Dedifferentiated amniotic fluid mesenchymal stem cell (primary cell): Measurements from ENCODE around the gene PEX13.
"Not testable (repeated sequence)": the region's sequence is repeated elsewhere in the genome, so short reads cannot be mapped to it uniquely, and the experiment has no call there.

Experiments used
- DNase-seq: peaks from one replicate; pipeline ENCODE4 v3.0.0-alpha.2; 2016; ENCODE audit errors: extremely low spot score

PEX13 gene, protein sequence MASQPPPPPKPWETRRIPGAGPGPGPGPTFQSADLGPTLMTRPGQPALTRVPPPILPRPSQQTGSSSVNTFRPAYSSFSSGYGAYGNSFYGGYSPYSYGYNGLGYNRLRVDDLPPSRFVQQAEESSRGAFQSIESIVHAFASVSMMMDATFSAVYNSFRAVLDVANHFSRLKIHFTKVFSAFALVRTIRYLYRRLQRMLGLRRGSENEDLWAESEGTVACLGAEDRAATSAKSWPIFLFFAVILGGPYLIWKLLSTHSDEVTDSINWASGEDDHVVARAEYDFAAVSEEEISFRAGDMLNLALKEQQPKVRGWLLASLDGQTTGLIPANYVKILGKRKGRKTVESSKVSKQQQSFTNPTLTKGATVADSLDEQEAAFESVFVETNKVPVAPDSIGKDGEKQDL

DNA sequence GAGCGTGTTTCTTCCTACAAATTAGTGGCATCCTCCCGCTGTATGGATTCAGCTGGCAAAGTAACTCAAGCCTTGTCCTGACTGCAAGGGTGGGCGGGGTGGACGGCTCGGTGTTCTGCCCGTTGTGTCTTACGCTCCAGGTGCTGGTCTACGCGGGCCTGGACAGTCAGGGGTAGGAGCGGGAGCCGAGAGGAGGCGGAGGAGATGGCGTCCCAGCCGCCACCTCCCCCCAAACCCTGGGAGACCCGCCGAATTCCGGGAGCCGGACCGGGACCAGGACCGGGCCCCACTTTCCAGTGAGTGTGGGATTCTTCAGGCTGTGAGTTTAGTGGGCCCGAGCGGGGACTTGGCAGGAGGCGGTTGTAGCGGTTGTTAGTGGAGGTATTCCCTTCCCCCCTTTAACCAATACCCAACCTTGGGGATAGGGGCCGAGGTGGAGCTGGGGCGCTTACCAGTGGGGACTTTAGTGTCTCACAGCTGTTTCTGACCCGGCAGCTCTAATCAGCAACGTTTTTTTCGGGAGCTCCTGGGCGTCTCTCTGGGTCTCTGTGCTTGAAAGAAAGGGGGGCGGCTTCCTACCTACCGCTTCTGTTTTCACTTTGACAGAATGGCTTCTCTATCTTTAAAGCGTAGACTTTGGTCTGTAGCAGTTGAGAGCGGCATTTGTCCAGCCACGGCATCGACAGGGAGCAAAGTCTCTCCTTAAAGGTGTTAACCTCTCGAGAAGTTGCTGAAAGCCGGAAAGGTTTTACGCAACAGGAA lies at the start of gene PEX13, which contains the start of gene PUS10:
PEX13 (plus strand) TSS at position 165 of the 762 bp plus-strand sequence; CDS start at position 205, 40 bp downstream.
PUS10 (minus strand) TSS at position 700 of the 762 bp plus-strand sequence. CDS start 6,365 bp downstream, outside the sequence.
- peak; percentile 70 for DNase-seq

DNA sequence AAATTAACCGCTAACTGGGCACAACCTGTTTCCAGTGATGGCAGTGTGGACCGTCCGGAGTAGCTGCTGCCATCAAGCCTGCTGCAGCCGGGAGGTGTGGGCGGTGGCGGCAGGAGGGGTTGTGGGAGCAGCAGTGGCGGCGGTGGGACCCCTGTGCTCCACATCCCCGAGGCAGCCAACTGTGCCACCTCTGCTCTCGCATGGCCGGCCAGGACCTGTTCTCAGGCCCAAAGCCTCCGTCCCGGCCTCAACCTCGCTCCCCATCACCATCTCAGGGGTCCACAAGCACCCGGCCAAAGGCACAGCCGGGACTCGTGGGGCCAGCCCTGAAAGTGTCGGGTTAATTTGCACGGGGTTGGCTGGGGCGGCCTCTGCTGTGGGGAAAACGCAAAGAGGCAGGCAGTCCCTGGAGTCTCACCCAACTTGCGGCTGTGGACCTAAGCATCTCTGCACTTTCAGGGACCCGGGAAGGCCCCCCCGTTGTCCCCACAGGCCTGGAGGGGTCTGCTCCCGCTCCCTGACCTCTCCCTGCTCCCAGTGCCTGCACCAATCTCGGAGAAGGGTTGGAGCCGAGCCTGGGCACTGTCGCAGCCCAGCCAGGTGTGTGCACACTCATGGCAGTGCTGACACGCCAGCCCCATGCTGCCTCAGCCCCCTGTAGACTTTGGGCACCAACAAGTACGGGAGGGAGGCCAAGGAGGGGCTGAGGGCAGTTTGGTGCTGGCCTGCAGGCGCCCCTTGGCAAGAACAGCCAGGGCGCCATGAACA lies 44.4 kb upstream of the PEX13 start:
- DNase-seq, result no peak

DNA sequence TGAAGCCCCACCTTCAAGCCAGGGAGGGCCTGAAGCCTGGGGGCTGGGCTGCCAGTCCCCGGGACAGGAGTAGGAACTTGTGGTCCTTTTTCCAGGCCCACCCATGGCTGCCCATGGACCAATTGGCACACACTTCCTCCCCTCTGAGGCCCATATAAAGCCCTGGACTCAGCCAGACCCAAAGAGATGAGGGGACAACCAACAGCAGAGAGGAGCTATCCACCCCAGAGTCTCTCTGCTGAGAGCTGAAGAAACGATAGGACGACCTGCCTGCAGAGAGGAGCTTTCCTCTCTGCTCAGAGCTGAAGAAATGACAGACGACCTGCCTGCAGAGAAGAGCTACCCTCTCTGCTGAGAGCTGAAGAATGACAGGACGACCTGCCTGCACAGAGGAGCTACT lies 43.8 kb upstream of the PEX13 start:
- DNase-seq, result no peak

DNA sequence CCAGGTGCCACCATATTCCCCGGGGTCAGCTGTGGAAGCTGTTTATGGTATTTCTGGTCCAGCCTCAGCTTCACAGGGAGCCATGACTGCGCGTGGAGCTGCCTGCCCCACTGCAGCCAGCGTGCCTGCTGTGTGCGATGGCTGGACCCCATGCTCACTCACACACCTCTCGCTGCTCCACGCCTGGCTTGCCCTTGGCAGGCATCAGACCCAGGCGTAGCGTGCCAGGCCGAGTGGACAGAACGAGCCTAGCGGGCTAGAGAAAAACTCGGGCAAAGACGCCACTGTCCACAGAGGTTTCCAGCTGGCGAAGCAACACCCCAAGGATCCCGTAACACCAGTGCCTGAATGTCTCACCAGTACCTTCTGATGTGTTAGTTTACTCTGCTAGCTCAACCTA lies 42.9 kb upstream of the PEX13 start:
- no peak for DNase-seq

DNA sequence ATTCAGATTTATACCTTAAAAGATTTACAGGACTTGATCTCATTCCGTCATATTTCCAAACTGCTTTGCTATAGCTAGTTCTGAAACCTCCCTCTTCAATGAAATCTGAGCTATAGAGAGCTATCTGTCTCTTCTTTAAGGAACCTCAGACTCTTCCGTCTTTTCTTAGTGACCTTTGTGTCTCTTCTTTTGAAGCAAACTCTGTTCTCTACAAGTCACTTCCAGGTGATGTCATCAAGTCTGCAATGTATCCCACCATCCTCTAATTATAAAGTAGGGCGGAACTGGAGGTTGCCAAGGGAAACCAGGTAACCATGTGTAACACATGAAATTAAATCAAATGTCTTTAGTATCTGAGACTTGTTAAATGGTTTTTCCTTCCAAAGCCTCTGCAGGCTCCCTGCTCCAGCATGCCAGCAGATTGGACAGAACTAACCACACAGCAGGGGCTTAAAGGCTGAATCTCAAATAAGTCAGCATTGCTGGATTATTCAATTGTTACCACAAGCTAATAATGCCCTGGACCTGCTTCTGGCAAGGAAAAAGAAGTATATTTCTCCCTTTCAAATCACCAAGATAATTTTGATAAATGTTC lies 41.2 kb upstream of the PEX13 start:
- no peak for DNase-seq

DNA sequence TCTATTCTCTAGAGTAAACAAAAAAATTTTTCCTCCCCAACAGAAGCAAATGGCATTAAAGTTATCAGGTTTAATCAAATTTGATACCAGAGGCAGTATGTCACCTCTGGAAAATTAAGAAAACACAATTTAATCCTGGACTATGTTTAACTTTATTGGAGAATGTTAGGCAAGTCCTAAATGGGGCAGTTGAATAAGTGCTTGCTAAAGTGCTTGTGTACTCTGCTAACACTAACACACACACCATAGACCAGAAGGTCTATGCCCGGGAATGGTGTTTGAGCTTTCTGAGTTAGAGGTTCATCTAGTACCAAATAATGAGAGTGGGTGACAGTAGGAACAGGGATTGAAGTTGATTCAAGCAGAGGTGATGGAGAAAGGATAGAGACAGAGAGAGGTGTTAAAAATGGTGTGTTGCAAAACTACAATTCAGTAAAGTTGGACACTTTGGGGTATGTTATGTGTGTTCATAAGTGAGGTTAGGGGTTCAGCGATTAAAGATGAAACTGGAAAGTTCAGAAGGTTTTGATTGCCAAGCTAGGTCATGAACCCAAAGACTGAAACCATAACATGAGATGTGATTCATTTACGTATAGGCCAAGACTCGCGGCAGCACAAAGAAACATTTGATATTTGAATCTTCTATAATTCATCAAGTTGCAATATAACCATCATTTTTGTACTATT lies 40.5 kb upstream of the PEX13 start:
- DNase-seq, result no peak

DNA sequence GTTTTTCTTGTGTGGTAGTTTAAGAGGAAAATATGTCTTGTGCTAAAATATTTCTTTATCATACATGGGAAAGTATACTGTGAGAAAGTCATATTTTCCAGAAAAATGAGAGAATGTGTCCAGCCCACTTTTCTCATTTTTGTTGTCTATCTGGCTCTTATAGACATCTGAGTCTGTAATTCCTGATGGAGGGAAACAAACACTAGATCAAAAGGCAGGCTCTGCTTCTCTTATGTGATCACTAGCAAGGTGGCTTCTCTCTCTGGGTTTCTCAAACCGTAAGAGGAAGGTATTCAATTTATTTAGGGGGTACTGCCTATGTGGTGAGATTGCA lies 40.0 kb upstream of the PEX13 start:
- no peak for DNase-seq

DNA sequence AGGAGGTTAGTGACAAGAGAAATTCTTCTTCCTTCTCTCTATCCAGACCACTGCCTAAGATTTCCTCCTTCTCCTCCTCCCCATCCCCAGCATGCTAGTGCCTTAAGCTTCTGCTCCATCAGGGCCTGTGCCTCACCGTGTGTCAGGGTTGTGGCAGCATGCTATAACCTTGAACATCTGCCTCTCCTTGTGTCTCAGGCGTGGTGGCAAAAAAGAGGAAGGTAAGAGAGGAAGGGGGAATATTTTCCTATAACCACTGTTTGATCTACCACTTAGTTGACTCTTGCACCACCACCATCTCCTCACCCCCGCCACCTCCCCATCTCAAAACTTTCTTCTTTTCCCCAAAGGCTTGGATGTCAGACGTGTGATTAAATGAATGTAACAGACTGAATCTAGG lies 38.3 kb upstream of the PEX13 start:
- no peak for DNase-seq

DNA sequence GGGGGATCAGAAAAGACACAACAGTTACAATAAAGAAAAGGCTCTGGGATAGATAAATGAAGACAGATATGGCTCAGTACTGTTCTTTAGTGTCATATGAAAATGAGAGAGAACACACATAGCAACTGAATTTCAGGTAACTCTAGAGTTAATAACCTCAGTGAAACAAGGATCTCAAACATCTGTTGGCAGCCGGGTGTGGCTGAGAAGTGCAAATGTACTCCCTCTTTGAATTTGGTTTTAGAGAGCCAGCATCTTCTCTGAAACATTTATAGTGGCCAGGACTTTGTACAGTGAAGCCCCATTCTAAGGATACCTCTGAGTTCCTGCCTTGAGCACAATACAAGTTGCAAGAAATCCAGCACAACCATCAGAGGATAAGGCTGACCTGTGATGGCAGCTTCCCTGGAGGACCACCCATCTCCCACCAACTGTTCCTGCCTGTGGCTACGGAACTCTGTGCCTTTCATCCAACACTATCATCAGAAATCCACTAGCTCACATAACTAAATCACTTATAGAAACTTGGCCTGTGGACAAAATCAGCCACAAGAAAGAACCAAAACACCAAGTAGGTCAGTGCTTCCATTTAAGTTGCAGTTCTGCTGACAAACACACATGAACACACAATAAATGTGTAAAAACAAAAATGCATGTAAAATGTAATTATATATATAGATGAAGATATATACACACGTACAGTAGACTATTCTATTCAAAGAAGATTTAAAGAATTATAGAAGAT lies 37.3 kb upstream of the PEX13 start:
- DNase-seq, result no peak

DNA sequence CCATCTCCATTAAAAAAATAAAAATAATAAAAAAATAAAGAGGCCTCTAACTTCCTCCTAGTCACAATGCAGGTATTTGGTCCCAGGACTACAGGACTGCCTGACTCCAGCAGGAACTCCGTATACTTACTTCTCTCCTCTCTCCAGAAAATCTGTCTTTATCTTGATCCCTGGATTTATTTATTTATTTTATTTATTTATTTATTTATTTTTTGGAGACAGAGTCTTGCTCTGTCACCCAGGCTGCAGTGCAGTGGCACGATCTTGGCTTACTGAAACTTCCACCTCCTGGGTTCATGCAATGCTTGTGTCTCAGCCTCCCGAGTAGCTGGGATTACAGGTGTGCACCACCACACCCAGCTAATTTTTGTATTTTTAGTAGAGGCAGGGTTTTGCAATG lies 35.5 kb upstream of the PEX13 start:
- DNase-seq, result not testable (repeated sequence)

DNA sequence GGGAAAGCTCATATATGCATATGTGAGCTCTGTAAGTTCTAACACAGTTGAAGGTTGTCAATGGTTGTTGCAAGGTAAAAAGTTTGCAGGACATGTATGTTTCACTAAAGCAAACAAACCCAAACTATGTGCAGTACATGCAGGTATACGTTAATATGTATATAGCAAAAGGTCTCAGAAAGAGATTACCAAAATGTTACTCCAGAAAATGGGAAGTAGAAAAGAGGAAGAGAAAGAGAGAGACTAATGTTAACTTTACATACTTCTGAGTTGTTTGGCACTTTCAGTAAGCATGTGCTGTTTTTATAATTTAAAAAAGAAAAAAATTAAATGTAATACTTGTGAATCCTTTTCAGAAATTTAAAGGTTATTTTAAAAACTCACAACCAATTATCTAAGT lies 32.8 kb upstream of the PEX13 start:
- no peak for DNase-seq

DNA sequence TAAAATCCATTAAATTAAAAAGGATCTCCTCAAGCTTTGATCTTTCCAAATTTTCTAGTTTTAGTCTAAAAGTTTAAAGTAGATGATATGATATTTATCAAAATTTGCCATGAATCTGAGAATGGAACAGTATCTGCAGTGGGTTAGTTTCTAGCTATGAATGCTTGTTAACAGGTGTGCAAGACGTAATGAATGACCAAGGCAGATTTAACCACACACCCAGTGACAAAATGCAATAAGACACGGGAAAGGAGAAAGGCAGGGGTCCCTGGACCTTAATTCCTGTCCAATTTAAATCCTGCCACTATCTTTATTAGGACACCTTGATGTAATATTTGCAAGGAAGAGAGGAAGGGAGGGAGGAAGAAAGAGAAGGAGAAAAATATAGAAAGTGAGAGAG lies 30.5 kb upstream of the PEX13 start:
- no peak for DNase-seq

DNA sequence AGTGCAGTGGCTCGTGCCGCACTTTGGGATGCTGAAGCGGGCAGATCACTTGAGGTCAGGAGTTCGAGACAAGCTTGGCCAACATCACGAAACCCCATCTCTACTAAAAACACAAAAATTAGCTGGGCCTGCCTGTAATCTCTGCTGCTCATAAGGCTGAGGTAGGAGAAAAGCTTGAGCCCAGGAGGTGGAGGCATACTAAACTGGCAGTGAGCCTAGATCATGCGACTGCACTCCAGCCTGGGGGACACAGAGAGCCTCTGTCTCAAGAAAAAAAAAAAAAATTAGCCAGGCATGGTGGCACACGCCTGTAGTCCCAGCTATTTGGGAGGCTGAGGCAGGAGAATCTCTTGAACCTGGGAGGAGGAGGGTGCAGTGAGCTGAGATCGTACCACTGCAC lies 29.9 kb upstream of the PEX13 start:
- not testable (repeated sequence) for DNase-seq

DNA sequence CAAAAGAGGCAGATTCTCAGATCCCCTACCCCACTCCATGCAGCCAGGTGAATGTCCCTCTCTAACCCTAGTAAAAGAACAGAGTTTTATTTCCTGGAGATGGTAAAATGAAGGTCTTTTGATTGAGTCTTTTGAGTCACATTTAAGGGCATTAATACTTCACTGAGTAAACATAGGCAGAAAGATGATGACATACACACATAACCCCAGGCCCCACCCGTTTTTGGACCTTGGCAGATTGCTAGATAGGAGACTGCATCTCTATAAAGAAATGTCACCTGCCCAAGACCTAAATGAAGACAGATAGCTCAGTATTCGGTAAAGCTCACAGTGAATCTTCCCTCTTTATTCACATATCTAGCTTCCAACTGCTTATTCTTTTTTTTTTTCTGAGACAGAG lies 28.3 kb upstream of the PEX13 start:
- peak; percentile 18 for DNase-seq

DNA sequence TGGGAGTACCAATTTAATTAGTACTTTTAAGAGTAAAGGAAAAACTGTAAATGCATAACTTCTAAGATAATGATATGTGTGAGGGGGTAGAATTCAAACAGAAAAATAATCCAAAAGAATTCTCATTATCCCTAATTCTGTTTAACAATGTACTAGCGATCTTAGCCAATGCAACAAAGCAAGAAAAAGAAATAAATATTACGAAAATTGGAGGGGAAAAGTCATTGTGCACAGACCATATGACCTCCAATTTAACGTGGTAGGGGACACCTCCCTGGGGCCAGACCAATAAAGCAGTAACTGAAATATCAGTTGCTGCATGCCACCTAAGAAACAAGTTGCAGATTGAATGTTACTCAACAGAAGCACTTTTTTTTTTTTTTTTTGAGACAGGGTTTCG lies 25.9 kb upstream of the PEX13 start:
- DNase-seq, result no peak

DNA sequence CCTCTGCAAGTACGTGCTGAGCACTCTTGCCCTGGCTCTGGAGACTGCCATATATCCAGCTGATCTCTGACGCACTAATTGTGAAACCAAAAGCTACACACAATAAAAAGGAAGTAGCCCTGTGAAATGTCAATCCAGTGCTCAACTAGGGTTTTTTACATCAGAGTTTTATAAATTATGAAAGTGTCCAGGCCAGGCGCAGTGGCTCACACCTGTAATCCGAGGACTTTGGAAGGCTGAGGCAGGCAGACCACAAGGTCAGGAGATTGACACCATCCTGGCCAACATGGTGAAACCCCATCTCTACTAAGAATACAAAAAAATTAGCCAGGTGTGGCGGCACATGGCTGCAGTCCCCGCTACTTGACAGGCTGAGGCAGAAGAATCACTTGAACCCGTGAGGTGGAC lies 24.5 kb upstream of the PEX13 start:
- DNase-seq, result no peak

DNA sequence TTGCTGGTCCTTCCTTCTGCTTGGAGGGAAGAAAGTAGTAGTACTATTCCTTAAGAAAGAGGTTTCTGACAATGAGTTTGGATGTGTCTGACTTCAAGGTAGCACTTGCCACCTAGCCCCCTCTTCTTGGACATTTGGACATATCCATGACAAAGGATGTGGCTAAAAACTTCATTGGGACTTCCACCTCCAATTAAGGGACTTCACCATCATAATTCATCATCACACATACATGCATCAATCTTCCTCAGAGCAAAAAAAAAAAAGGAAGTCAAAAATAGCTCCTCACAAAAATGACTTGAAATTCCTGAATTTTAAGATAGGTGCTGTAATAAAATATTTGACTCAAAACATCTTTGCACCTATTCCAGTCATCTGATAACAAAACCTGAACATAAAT lies 23.4 kb upstream of the PEX13 start:
- no peak for DNase-seq

DNA sequence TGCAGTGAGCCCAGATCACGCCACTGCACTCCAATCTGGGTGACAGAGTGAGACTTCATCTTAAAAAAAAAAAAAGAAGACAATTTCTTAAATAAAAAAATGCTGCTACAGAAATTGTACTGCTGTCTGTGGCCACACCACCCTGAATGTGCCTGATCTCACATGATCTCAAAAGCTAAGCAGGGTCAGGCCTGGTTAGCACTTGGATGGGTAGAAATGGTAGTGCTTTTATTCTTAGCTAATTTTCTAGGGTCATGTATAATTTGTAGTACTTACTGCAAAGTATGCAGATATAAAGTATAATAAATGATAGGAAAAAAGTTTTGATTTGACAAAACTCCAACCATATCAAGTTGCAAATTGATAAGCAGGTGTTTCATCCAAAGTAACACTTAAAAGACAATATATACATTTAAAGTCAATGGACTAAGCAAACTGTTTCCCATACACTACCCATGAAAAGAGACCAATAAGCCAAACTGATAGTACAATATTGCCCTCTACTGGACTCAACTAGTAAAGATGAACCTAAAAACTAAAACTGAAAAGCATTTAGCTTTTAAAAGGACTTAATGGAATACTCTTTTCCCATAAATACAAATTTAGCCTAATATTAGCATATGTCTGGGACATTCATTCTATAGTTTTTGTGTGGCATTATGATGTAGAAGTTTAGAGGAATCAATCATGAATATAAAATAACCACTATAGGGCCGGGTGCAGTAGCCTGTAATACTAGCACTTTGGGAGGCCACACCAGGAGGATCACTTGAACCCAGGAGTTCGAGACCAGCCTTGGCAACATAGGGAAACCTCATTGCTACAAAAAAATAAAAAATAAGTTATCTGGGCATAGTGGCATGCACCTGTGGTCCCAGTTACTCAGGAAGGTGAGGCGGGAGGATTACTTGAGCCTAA lies 18.6 kb upstream of the PEX13 start:
- peak; percentile 51 for DNase-seq

DNA sequence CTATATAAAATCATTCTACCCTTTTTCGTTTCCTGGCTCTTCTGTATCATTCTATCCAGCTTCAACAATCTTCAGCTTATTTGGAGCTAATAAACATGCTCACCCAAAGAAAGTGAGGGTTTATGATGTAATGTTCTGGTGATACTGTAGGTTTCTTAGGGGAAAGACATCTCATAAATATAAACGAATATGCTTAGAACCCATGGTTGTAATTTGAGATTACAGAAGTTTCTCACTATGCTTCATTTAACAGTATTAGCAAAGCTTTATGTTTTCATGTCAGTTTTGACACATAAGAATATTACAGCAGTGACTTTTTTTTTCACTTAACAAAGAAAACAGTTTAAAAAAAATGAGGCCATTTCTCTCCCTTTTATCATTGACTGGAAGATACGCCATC lies 11.8 kb upstream of the PEX13 start:
- no peak for DNase-seq
